GM19397 (cell line): ENCODE measurements around the gene FDX1.

Source experiments
- ATAC-seq: cut with Tn5 transposase; IDR thresholded peaks from one replicate; pipeline ENCODE4 v1.9.1; 2021; ENCODE audit warnings: mild to moderate bottlenecking, moderate library complexity; ENCODE audit not compliant: unreplicated experiment

FDX1 gene

GRCh38 chr11:110430267-110431050 is 711 bp downstream of the FDX1 start:
- ATAC-seq: peak; percentile 42

GRCh38 chr11:110431051-110431672 is 1.4 kb downstream of the FDX1 start:
- ATAC-seq: no peak

- no peak for ATAC-seq
Measured at GRCh38 chr11:110431674-110432073, 1.9 kb downstream of the FDX1 start.

- ATAC-seq: no peak
Measured at GRCh38 chr11:110432713-110433392, 3.1 kb downstream of the FDX1 start.

GRCh38 chr11:110433393-110434333 is 3.9 kb downstream of the FDX1 start:
- no peak for ATAC-seq

- ATAC-seq: peak; percentile 11
Measured at GRCh38 chr11:110434952-110435779, 5.4 kb downstream of the FDX1 start.

- ATAC-seq: peak; percentile 64
Measured at GRCh38 chr11:110435780-110436717, 6.3 kb downstream of the FDX1 start.

GRCh38 chr11:110438017-110438416 is 8.3 kb downstream of the FDX1 start:
- ATAC-seq: no peak

- no peak for ATAC-seq
Measured at GRCh38 chr11:110445437-110445836, 15.7 kb downstream of the FDX1 start.

- no peak for ATAC-seq
Measured at GRCh38 chr11:110446061-110446460, 16.3 kb downstream of the FDX1 start.

- ATAC-seq: no peak
Measured at GRCh38 chr11:110446594-110446993, 16.8 kb downstream of the FDX1 start.

- no peak for ATAC-seq
Measured at GRCh38 chr11:110447343-110447742, 17.6 kb downstream of the FDX1 start.

GRCh38 chr11:110447897-110448745 is 18.4 kb downstream of the FDX1 start:
- ATAC-seq: no peak

- no peak for ATAC-seq
Measured at GRCh38 chr11:110450246-110450645, 20.5 kb downstream of the FDX1 start.

GRCh38 chr11:110452720-110453119 is 23.0 kb downstream of the FDX1 start:
- ATAC-seq: no peak

GRCh38 chr11:110453684-110454354 is 24.1 kb downstream of the FDX1 start:
- ATAC-seq: no peak

GRCh38 chr11:110454609-110455008 is 24.9 kb downstream of the FDX1 start:
- no peak for ATAC-seq
